NOMO-1 treated with dmso at 0.1 percent for 144 hours (cell line): Measurements from ENCODE around the gene COX6B1.
"Not testable (repeated sequence)": the region's sequence is repeated elsewhere in the genome, so short reads cannot be mapped to it uniquely, and the experiment has no call there.

Experiments used
- DNase-seq: peaks from one replicate; lab custom pipeline; 2025; ENCODE audit not compliant: unreplicated experiment; lab: John Stamatoyannopoulos, UW

Gene COX6B1

DNA sequence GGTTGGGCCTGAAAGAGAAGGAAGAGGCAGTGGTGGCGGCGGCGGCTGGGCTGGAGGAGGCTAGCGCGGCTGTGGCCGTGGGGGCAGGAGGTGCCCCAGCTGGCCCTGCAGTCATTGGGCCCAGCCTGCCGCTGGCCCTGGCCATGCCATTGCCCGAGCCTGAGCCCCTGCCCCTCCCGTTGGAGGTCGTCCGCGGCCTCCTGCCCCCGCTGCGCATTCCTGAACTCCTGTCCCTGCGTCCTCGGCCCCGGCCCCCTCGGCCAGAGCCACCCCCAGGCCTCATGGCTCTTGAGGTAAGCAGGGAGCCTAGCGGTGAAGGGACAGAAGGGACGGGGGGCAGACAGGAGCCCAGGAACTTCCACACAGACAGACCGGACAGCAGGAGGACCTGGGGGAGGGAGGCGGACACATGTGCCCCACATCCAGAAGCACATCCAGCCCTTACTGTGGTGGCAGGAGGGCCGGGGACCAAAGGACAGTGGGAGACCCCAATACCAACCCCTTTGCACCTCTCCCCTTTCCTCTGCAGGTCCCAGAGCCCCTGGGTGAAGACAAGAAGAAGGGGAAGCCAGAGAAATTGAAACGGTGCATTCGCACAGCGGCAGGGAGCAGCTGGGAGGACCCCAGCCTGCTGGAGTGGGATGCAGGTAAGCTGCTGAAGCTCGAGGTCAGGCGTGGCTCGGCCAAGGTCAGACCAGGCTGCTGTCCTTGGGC lies 14.2 kb upstream of the COX6B1 start:
- no peak for DNase-seq

DNA sequence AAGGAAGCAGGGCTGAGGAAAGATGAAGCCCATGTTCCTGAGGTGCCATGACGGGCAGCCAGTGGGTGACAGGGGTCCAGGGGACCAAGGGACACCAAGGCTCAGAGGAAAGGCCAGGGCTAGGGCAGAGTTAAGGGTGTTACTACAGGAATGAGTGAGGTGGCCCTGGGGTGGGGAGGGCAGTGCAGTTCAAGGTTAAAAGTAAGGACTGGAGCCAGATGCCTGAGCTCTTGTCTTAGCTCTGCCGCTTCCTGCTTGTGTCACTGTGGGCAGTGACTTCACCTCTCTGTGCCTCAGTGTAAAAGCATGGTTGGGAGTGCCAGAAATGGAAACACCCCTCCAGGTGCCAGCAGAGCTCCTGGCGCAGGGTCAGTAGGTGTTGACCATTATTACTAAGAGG lies 11.5 kb upstream of the COX6B1 start:
- no peak for DNase-seq

- DNase-seq = no peak
Observed at GRCh38 chr19:35637165-35637564, 11.0 kb upstream of the COX6B1 start.

DNA sequence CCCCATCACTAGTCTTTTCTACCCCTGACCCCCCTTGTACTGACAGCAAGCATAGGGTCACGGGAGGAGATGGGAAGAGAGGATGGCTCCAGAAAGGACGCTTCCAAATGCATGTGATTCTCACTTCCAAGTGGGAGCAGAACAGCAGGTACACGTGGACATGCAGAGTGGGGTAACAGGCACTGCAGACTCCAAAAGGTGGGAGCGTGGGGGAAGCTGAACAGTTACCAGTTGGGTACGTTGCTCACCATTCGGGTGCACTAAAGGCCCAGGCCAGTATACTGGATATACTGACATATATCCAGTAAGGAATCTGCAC lies 8.8 kb upstream of the COX6B1 start:
- DNase-seq = no peak

DNA sequence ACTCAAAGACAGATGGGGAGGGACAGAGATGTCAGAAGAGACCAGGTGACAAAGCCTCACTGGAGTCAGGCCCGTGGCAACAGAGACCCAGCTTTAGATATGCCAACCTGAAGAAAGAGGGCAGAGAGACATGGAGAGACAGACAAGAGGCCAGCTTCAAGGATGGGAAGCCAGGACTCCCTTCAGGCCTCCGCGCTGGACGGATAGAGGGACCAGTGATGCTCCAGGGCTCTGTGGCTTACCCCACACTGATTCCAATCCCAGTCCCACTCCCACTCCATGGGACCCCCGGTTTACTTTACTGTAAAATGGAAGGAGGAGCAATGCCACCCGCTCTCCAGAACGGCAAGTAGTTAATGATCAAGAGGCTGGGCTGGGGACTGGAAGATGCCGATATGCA lies 8.3 kb upstream of the COX6B1 start:
- DNase-seq = no peak

- no peak for DNase-seq
Observed at GRCh38 chr19:35641515-35642151, 6.5 kb upstream of the COX6B1 start, which contains the start of gene ETV2. TSS of gene ETV2 (plus strand) at chr19:35641745. CDS start at chr19:35642461, 716 bp downstream.

GRCh38 chr19:35642312-35642711 lies 5.8 kb upstream of the COX6B1 start:
- DNase-seq = no peak

DNA sequence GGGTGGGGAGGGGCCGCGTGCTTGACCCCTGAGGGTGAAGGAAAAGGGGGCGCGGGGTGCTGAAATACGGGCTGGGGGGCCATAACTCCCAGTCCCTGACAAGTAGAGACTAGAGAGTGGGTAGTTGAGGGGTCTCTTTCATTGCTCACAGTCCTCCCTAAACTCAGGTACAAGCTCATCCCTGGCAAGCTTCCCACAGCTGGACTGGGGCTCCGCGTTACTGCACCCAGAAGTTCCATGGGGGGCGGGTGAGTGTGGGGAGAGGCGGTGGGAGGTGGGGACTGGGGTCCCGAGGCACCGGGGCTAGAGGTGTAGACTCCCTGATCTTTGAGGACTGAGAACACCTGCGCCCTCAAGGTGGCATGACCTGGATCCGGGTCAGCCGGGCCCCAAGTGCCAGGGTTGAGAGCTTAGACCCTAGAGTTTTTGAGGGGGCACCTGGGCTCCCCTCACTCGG lies 5.3 kb upstream of the COX6B1 start:
- no peak for DNase-seq

DNA sequence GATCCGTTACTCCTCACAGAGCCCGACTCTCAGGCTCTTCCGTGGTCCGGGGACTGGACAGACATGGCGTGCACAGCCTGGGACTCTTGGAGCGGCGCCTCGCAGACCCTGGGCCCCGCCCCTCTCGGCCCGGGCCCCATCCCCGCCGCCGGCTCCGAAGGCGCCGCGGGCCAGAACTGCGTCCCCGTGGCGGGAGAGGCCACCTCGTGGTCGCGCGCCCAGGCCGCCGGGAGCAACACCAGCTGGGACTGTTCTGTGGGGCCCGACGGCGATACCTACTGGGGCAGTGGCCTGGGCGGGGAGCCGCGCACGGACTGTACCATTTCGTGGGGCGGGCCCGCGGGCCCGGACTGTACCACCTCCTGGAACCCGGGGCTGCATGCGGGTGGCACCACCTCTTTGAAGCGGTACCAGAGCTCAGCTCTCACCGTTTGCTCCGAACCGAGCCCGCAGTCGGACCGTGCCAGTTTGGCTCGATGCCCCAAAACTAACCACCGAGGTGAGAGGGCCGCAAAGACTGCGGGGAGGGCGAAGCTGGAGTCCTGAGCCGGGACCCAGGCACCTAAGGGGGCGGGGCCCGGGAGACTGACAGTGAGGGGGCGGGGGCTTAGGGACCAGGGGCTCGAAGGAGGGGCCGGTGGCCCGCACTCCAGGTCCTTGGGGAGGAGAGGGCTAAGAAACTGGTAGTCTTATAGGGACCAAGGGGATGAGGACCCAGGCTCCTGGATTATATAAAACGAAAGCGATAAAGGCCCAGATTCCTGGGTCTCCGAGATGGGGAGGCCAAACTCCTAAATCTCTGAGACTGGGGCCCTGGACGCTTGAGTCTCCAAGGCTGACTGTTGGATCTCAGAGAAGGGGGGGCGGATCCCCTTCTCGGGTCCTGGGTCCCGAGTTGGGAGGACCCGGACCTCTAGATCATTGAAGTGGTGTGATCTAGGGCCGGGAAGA lies 4.6 kb upstream of the COX6B1 start:
- DNase-seq = peak; percentile 74

DNA sequence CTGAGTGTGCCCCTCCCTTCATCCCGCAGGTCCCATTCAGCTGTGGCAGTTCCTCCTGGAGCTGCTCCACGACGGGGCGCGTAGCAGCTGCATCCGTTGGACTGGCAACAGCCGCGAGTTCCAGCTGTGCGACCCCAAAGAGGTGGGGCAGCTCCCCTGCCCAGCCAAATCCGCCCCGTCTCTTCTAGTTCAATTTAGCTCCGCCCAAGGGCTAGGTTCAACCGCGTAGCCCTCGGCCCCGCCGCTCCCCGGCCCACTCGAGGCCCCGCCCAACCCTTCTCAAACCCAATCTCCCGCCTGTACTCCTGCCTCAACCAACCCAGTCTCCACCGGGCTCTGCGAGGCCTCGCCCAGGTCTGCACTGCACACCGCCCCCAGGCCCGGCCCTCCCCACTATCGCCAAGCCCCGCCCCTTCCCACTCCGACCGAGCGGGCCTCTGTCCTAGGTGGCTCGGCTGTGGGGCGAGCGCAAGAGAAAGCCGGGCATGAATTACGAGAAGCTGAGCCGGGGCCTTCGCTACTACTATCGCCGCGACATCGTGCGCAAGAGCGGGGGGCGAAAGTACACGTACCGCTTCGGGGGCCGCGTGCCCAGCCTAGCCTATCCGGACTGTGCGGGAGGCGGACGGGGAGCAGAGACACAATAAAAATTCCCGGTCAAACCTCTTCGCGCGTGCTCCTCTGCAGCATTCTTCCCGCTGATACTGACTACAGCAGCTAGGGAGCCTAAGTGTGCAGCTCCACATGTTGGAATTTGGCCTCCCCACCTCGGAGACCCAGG lies 3.7 kb upstream of the COX6B1 start:
- peak; percentile 99 for DNase-seq

GRCh38 chr19:35644987-35645679 lies 3.0 kb upstream of the COX6B1 start:
- peak; percentile 67 for DNase-seq

DNA sequence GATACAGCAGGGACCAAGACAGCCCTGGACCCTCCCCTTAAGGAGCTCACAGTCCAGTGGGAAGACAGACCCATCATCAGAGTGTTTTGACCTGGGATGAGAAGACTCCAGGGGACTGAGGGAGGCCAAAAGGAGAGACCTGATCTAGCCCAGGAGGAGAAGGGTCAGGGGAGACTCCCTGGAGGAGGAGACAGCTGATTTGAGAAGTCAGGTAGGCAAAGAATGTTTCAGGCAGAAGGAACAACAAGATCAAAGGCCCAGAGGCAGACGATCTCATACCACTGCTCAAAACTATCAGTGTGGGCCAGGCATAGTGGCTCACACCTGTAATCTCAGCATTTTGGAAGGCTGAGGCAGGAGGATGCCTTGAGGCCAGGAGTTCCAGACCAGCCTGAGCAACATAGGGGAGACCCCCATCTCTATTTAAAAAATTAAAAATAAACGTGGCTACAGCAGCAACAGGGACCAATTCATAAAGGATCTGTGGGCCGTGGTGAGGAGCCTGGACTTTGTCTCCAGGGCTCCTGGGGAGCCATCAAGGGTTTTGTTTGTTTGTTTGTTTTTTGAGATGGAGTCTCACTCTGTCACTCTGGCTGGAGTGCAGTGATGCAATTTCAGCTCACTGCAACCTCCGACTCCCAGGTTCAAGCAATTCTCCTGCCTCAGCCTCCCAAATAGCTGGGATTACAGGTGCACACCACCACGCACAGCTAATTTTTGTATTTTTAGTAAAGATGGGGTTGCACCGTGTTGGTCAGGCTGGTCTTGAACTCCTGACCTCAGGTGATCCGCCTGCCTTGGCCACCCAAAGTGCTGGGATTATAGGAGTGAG lies 2.2 kb upstream of the COX6B1 start:
- no peak for DNase-seq

DNA sequence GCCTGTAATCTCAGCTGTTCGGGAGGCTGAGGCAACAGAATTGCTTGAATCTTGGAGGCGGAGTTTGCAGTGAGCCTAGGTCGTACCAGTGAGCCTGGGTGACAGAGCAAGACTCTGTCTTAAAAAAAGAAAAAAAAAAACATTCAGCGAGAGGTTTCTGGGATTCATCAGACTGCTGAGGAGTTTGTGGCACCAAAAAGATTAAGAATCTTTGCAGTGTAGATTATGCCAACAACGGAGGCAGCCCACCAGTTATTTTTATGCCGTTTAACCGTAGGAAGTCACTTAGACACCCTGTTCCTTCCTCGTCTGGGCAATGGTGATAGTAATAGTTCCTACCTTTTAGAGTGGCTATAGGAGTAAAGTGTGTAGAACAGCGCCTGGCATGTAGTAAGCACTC lies 2.5 kb downstream of the COX6B1 start:
- no peak for DNase-seq

GRCh38 chr19:35654828-35655227 lies 6.7 kb downstream of the COX6B1 start:
- not testable (repeated sequence) for DNase-seq

DNA sequence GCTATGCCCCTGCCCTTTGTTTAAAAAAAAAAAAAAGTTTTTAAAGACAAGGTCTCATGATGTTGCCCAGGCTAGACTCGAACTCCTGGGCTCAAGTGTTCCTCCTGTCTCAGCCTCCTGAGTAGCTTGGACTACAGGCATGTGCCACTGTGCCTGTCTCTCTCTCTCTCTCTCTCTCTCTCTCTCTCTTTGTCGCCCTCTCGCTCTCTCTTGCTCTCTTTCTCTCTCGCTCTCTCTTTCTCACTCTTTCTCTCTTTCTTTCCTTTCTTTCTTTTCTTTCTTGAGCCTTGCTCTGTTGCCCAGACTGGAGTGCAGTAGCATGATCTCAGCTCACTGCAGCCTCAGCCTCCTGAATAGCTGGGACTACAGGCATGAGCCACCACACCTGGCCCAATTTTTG lies 7.5 kb downstream of the COX6B1 start:
- no peak for DNase-seq

- DNase-seq = no peak
Observed at GRCh38 chr19:35656700-35657099, 8.6 kb downstream of the COX6B1 start.

DNA sequence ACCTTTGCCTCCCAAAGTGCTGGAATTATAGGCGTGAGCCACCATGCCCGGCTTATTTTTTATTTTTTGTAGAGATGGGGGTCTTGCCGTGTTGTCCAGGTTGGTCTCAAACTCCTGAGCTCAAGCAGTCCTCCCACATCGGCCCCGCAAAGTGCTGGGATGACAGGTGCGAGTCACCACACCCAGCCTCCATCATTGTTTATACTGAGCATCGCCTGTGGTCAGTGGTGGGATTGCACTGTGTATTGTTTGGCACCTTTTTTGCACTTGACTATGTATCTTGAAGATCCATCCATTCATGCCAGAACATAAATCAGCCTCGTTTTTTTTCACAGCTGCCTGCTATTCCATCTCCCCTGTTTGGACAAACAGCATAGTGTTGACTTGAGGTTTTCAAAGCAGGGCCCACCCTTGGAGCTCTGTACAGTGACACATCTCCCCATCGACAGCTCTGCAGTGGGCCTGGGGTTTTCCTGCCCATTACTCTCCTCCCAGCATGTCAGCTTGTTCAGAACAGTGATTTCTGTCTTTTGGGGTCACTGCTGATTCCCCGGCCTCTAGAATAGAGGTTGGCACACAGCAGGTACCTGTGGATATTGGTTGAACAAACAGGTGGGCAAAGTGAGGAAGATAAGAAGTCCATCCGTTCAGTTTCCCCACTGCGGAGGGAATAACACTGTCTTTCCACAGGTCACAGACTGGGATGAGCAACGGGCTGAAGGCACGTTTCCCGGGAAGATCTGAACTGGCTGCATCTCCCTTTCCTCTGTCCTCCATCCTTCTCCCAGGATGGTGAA lies 10.0 kb downstream of the COX6B1 start:
- no peak for DNase-seq

- no peak for DNase-seq
Observed at GRCh38 chr19:35661995-35662340, 13.8 kb downstream of the COX6B1 start.

DNA sequence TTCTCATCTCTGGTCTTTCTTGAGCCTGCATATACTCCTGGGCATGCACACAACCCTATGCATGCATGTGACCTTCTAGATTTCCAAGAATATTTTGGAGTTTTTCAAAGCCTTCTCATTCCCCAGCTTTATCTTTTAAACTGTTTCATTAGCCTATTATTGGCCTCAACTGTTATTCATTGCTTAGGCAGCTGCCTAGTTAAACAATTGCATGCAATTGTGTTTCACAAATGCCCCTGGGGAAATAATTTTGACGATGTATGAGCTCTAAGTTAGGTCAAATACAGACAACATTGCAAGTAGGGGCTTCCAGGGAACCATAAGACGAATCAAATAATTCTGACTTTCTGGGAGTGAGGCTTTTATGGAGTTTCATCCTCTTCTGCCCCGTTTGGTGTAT lies 15.9 kb downstream of the COX6B1 start:
- no peak for DNase-seq
